Karpas-422 (cell line): Measurements from ENCODE around the gene IL15. TPM values are rescaled to one million over a fixed set of nuclear protein-coding genes. Genes with fewer than 3 reads are reported as not detected.
A peak's percentile ranks its signal among the peaks of the same experiment; 100 is the strongest.

Source experiments
- DNase-seq: peaks from one replicate; pipeline ENCODE4 v3.0.0-alpha.2; 2015
- H2AFZ ChIP-seq: fragments of 200-600 bp; sonication (generic); 2 replicates; pipeline ENCODE4 v1.6.1; 2014; ENCODE audit warnings: antibody characterized with exemption, low read length, mixed read lengths
- H3K27ac ChIP-seq: fragments of 200-600 bp; sonication (generic); 2 replicates; pipeline ENCODE4 v1.5.1; 2014; ENCODE audit warnings: mild to moderate bottlenecking, low read length, moderate library complexity
- H3K27me3 ChIP-seq: fragments of 200-600 bp; sonication (generic); 2 replicates; pipeline ENCODE4 v1.6.1; 2014; ENCODE audit warnings: low read length, mixed read lengths
- H3K36me3 ChIP-seq: fragments of 200-600 bp; sonication (generic); 2 replicates; pipeline ENCODE4 v1.6.1; 2014; ENCODE audit warnings: low read length, mixed read lengths; ENCODE audit not compliant: insufficient read depth
- H3K4me1 ChIP-seq: fragments of 200-600 bp; sonication (generic); 2 replicates; pipeline ENCODE4 v1.6.1; 2014; ENCODE audit warnings: mild to moderate bottlenecking, low read length, mixed read lengths
- H3K4me2 ChIP-seq: fragments of 200-600 bp; sonication (generic); 2 replicates; pipeline ENCODE4 v1.6.1; 2014; ENCODE audit warnings: low read length, low read depth, mild to moderate bottlenecking; ENCODE audit not compliant: poor library complexity, severe bottlenecking
- H3K4me3 ChIP-seq: fragments of 200-600 bp; sonication (generic); 2 replicates; pipeline ENCODE4 v1.5.1; 2014; ENCODE audit warnings: mild to moderate bottlenecking, antibody characterized with exemption, low read length, mixed read lengths
- H3K79me2 ChIP-seq: fragments of 200-600 bp; sonication (generic); 2 replicates; pipeline ENCODE4 v1.6.1; 2014; ENCODE audit warnings: mild to moderate bottlenecking, low read length, mixed read lengths
- H3K9ac ChIP-seq: fragments of 200-600 bp; sonication (generic); 2 replicates; pipeline ENCODE4 v1.6.0; 2014; ENCODE audit warnings: low read length
- H3K9me2 ChIP-seq: fragments of 200-600 bp; sonication (generic), shearing (Covaris generic); replicated peaks from 2 replicates; pipeline ENCODE4 v1.6.0; 2014; ENCODE audit warnings: mild to moderate bottlenecking, low read length, moderate library complexity; ENCODE audit not compliant: insufficient read depth
- H3K9me3 ChIP-seq: fragments of 300-700, 200-600 bp; sonication (generic); 2 replicates; pipeline ENCODE4 v1.6.1; 2014; ENCODE audit warnings: low read length, mixed read lengths
- H4K20me1 ChIP-seq: fragments of 200-600 bp; sonication (generic); 2 replicates; pipeline ENCODE4 v1.6.1; 2014; ENCODE audit warnings: mild to moderate bottlenecking, antibody characterized with exemption, low read length, low read depth; ENCODE audit not compliant: insufficient read depth
- total RNA-seq: library from RNA; depleted of rRNA; stranded (reverse); fragments of >200 nt; shearing (Covaris generic); gene quantifications from 2 replicates; pipeline ENCODE4 v1.2.3, GENCODE V29; 2014; ENCODE audit warnings: low replicate concordance

The IL15 gene
- total RNA-seq, 1 experiment from 2014 or later: not detected

GRCh38 chr4:141711211-141711610, 74.8 kb downstream of the IL15 start:
- Histone ChIP-seq H2AFZ (no peak overlapping the region), H3K4me1 (no peaks in the 10 kb centered on the region), H3K9me2 (no peaks in the 10 kb centered on the region), H4K20me1 (no peaks in the 10 kb centered on the region), H3K9me3 (peaks cover 9% of the 10 kb centered on the region), H3K27me3 (no peaks in the 10 kb centered on the region), H3K27ac (no peak overlapping the region), H3K4me3 (no peak overlapping the region), H3K9ac (no peak overlapping the region), H3K79me2 (no peaks in the 10 kb centered on the region), H3K4me2 (no peak overlapping the region), H3K36me3 (no peaks in the 10 kb centered on the region)
- DNase-seq: peak; percentile 44

- Histone ChIP-seq H3K36me3 (no peaks in the 10 kb centered on the region), H4K20me1 (no peaks in the 10 kb centered on the region), H3K4me3 (no peak overlapping the region), H3K4me2 (no peak overlapping the region), H3K9me3 (peaks cover 9% of the 10 kb centered on the region), H3K9ac (no peak overlapping the region), H3K9me2 (no peaks in the 10 kb centered on the region), H3K79me2 (no peaks in the 10 kb centered on the region), H3K4me1 (no peaks in the 10 kb centered on the region), H3K27me3 (no peaks in the 10 kb centered on the region), H2AFZ (no peak overlapping the region), H3K27ac (no peak overlapping the region)
- no peak for DNase-seq
Observed at GRCh38 chr4:141713185-141713584, 76.8 kb downstream of the IL15 start.

GRCh38 chr4:141713771-141714445, 77.5 kb downstream of the IL15 start:
- H3K4me2 ChIP-seq: no peak overlapping the region

GRCh38 chr4:141719585-141719984, 83.2 kb downstream of the IL15 start:
- Histone ChIP-seq H3K4me2 (no peak overlapping the region), H3K36me3 (no peaks in the 10 kb centered on the region), H3K4me3 (no peak overlapping the region), H3K9me2 (no peaks in the 10 kb centered on the region), H2AFZ (no peak overlapping the region), H3K9me3 (peaks cover 15% of the 10 kb centered on the region; the same call in 1 of the 2 replicates), H3K4me1 (no peaks in the 10 kb centered on the region), H3K27ac (no peak overlapping the region), H3K79me2 (no peaks in the 10 kb centered on the region), H4K20me1 (no peaks in the 10 kb centered on the region), H3K9ac (no peak overlapping the region), H3K27me3 (no peaks in the 10 kb centered on the region)
- no peak for DNase-seq

More at GRCh38 chr4:141713771-141714445, 77.5 kb downstream of the IL15 start:
- Histone ChIP-seq H3K9me3 (peaks cover 7% of the 10 kb centered on the region; the same call in 1 of the 2 replicates), H3K79me2 (no peaks in the 10 kb centered on the region), H3K27ac (no peak overlapping the region), H3K36me3 (no peaks in the 10 kb centered on the region), H3K27me3 (no peaks in the 10 kb centered on the region), H3K9ac (no peak overlapping the region), H2AFZ (no peak overlapping the region), H3K4me1 (no peaks in the 10 kb centered on the region), H3K4me3 (no peak overlapping the region), H3K9me2 (no peaks in the 10 kb centered on the region), H4K20me1 (no peaks in the 10 kb centered on the region)
- no peak for DNase-seq

- H2AFZ ChIP-seq: no peak overlapping the region
- no peaks in the 10 kb centered on the region for H3K9me2 ChIP-seq
- H3K4me3 ChIP-seq: no peak overlapping the region
- no peaks in the 10 kb centered on the region for H4K20me1 ChIP-seq
- no peak overlapping the region for H3K27ac ChIP-seq
- H3K9ac ChIP-seq: no peak overlapping the region
- no peak overlapping the region for H3K4me2 ChIP-seq
- no peaks in the 10 kb centered on the region for H3K27me3 ChIP-seq
- H3K9me3 ChIP-seq: peaks cover 17% of the 10 kb centered on the region; the same call in 1 of the 2 replicates
- no peak for DNase-seq
- H3K36me3 ChIP-seq: no peaks in the 10 kb centered on the region
- no peaks in the 10 kb centered on the region for H3K4me1 ChIP-seq
- no peaks in the 10 kb centered on the region for H3K79me2 ChIP-seq
Observed at GRCh38 chr4:141721174-141721573, 84.8 kb downstream of the IL15 start.

- Histone ChIP-seq H3K27ac (no peak overlapping the region), H3K9ac (no peak overlapping the region), H3K36me3 (no peaks in the 10 kb centered on the region), H3K79me2 (no peaks in the 10 kb centered on the region), H4K20me1 (no peaks in the 10 kb centered on the region), H3K4me2 (no peak overlapping the region), H3K27me3 (no peaks in the 10 kb centered on the region), H3K4me3 (no peak overlapping the region), H3K9me2 (no peaks in the 10 kb centered on the region), H2AFZ (no peak overlapping the region), H3K9me3 (peaks cover 21% of the 10 kb centered on the region), H3K4me1 (no peaks in the 10 kb centered on the region)
- DNase-seq: no peak
Observed at GRCh38 chr4:141724646-141725045, 88.3 kb downstream of the IL15 start.

- Histone ChIP-seq H3K9ac (no peak overlapping the region), H3K79me2 (no peaks in the 10 kb centered on the region), H3K27me3 (no peaks in the 10 kb centered on the region), H3K9me3 (peaks cover 12% of the 10 kb centered on the region), H3K9me2 (no peaks in the 10 kb centered on the region), H3K4me2 (no peak overlapping the region), H2AFZ (no peak overlapping the region), H3K4me1 (no peaks in the 10 kb centered on the region), H4K20me1 (no peaks in the 10 kb centered on the region), H3K27ac (no peak overlapping the region), H3K36me3 (no peaks in the 10 kb centered on the region), H3K4me3 (no peak overlapping the region)
- no peak for DNase-seq
Observed at GRCh38 chr4:141727420-141727819, 91.0 kb downstream of the IL15 start.

GRCh38 chr4:141730805-141731204, 94.4 kb downstream of the IL15 start:
- H3K79me2 ChIP-seq: no peaks in the 10 kb centered on the region
- H3K4me3 ChIP-seq: no peak overlapping the region
- H4K20me1 ChIP-seq: no peaks in the 10 kb centered on the region
- no peaks in the 10 kb centered on the region for H3K36me3 ChIP-seq
- H3K9me3 ChIP-seq: peaks cover 3% of the 10 kb centered on the region
- H3K9ac ChIP-seq: no peak overlapping the region
- H3K4me2 ChIP-seq: no peak overlapping the region
- H3K4me1 ChIP-seq: no peaks in the 10 kb centered on the region
- H2AFZ ChIP-seq: no peak overlapping the region
- H3K27me3 ChIP-seq: no peaks in the 10 kb centered on the region
- H3K9me2 ChIP-seq: no peaks in the 10 kb centered on the region
- DNase-seq: no peak
- H3K27ac ChIP-seq: no peak overlapping the region
